Activated CD4-positive, alpha-beta T cell treated with anti-CD3 and anti-CD28 coated beads, Interleukin-2, amount 50 U/mL, for 24 hours (primary cell): Measurements from ENCODE around the gene GDE1.

ENCODE experiments used
- DNase-seq, 2 donors: peaks; one replicate each; pipeline ENCODE4 v3.0.0-alpha.2; 2020; ENCODE audit warnings: low read depth in 1 of 2, low spot score in 1 of 2

GDE1 gene

GRCh38 chr16:19524356-19524615, 2.4 kb upstream of the GDE1 start:
- DNase-seq = no peak

- DNase-seq = peak; percentile 83 to 95
Observed at GRCh38 chr16:19523559-19524355, 1.9 kb upstream of the GDE1 start, which contains the start of gene CCP110. Gene CCP110, plus strand, starts transcription at chr16:19523942. Its CDS starts 3,940 bp downstream, at chr16:19527882.

- DNase-seq = no peak
Observed at GRCh38 chr16:19523184-19523558, 1.3 kb upstream of the GDE1 start.

GRCh38 chr16:19522760-19523159, 862 bp upstream of the GDE1 start:
- no peak for DNase-seq

- DNase-seq = no peak
Observed at GRCh38 chr16:19522397-19522732, 467 bp upstream of the GDE1 start.

GRCh38 chr16:19520861-19521331, 1.0 kb downstream of the GDE1 start:
- DNase-seq = no peak

GRCh38 chr16:19518388-19518787, 3.5 kb downstream of the GDE1 start:
- no peak for DNase-seq

GRCh38 chr16:19517424-19518089, 4.3 kb downstream of the GDE1 start:
- no peak for DNase-seq

- DNase-seq = no peak
Observed at GRCh38 chr16:19515757-19516156, 6.1 kb downstream of the GDE1 start.

GRCh38 chr16:19513377-19514053, 8.4 kb downstream of the GDE1 start:
- DNase-seq = no peak

GRCh38 chr16:19512297-19512696, 9.6 kb downstream of the GDE1 start:
- DNase-seq = no peak

GRCh38 chr16:19507867-19508266, 14.0 kb downstream of the GDE1 start:
- DNase-seq = no peak

- DNase-seq = no peak
Observed at GRCh38 chr16:19506965-19507364, 14.9 kb downstream of the GDE1 start.

- DNase-seq = no peak
Observed at GRCh38 chr16:19505600-19506303, 16.1 kb downstream of the GDE1 start.

GRCh38 chr16:19503461-19504075, 18.3 kb downstream of the GDE1 start:
- no peak for DNase-seq

GRCh38 chr16:19502395-19503131, 19.3 kb downstream of the GDE1 start:
- peak; percentile 28 to 54 for DNase-seq

- DNase-seq = no peak
Observed at GRCh38 chr16:19499481-19499880, 22.4 kb downstream of the GDE1 start.

- DNase-seq = no peak
Observed at GRCh38 chr16:19499006-19499405, 22.9 kb downstream of the GDE1 start.

- no peak for DNase-seq
Observed at GRCh38 chr16:19497176-19497575, 24.7 kb downstream of the GDE1 start.

- DNase-seq = no peak
Observed at GRCh38 chr16:19490619-19491018, 31.3 kb downstream of the GDE1 start.

- no peak for DNase-seq
Observed at GRCh38 chr16:19488213-19488640, 33.7 kb downstream of the GDE1 start.
